H1 (cell line): ENCODE results near the gene HOMER1. TPM values are rescaled to one million over a fixed set of nuclear protein-coding genes. Genes with fewer than 3 reads are reported as not detected.

Experiments
- POU5F1 ChIP-seq: IDR thresholded peaks from 2 replicates; pipeline ENCODE4 v1.6.1; 2011; ENCODE audit warnings: low read depth, mild to moderate bottlenecking, low read length, moderate library complexity
- SP1 ChIP-seq: IDR thresholded peaks from 2 replicates; pipeline ENCODE4 v1.6.1; 2011; ENCODE audit warnings: low read depth, low read length
- SRF ChIP-seq: IDR thresholded peaks from 2 replicates; pipeline ENCODE4 v1.6.1; 2011; ENCODE audit warnings: mild to moderate bottlenecking, low read depth, low read length, moderate library complexity
- TCF12 ChIP-seq: IDR thresholded peaks from 2 replicates; pipeline ENCODE4 v1.6.1; 2011; ENCODE audit warnings: low read depth, mild to moderate bottlenecking, low read length
- TEAD4 ChIP-seq: IDR thresholded peaks from 2 replicates; pipeline ENCODE4 v1.6.1; 2012; ENCODE audit warnings: low read depth, low read length, inconsistent platforms, mixed read lengths
- polyA plus RNA-seq, 7 experiments: library from polyadenylated mRNA; depleted of rRNA in 3 of 7; stranded (reverse) in 5 of 7; unstranded in 2 of 7; fragments of >200 nt in 5 of 7; fragments of 200-250 nt in 2 of 7; gene quantifications; 1 replicate in 5 of 7; 2 replicates in 1 of 7; 4 replicates in 1 of 7; pipeline versions ENCODE4 v1.2.1 to v1.2.3, GENCODE V29; 2011 to 2013; ENCODE audit warnings: missing spikeins in 2 of 7, mixed read lengths in 2 of 7
- total RNA-seq: library from RNA; stranded (reverse); fragmentation: NEBNext Ultra II Directional; extraction: Animal tissue kit (Norgen Biotek cat#: 25700); gene quantifications from 2 replicates; pipeline ENCODE4 v1.2.1, GENCODE V29; 2021

HOMER1 gene
- total and polyA plus RNA-seq, 2 of the 8 experiments (the other 6 are each of a cell fraction or from before 2014, with no cell fraction given): 6.4 to 57.9 TPM

GRCh38 chr5:79408028-79408427, 105.9 kb downstream of the HOMER1 start (continued):
- no peak for TF ChIP-seq TCF12
- no peak for TF ChIP-seq TEAD4
- no peak for TF ChIP-seq POU5F1
- no peak for TF ChIP-seq SRF
- TF ChIP-seq SP1: no peak
